Stimulated activated CD8-positive, alpha-beta memory T cell treated with anti-CD3 and anti-CD28 coated beads, Interleukin-12 subunit alpha, Interleukin-12 subunit beta, amount 100 ng/mL, for 24 hours (primary cell): ENCODE measurements around the gene NGFR.
"Not testable (repeated sequence)": the region's sequence is repeated elsewhere in the genome, so short reads cannot be mapped to it uniquely, and the experiment has no call there.

Source experiments
- DNase-seq: peaks from one replicate; pipeline ENCODE4 v3.0.0-alpha.2; 2020; ENCODE audit errors: extremely low read depth

Gene NGFR

GRCh38 chr17:49496183-49496866 lies 1.2 kb downstream of the NGFR start:
- DNase-seq: peak; percentile 58

GRCh38 chr17:49496867-49497147 lies 1.7 kb downstream of the NGFR start:
- no peak for DNase-seq

- no peak for DNase-seq
These were observed 2.3 kb downstream of the NGFR start for GRCh38 chr17:49497148-49498028.

- DNase-seq: no peak
These were observed 3.0 kb downstream of the NGFR start for GRCh38 chr17:49498029-49498615.

GRCh38 chr17:49501496-49501895 lies 6.4 kb downstream of the NGFR start:
- no peak for DNase-seq

GRCh38 chr17:49502254-49502653 lies 7.2 kb downstream of the NGFR start:
- DNase-seq: no peak

- DNase-seq: not testable (repeated sequence)
These were observed 7.6 kb downstream of the NGFR start for GRCh38 chr17:49502680-49503079.

GRCh38 chr17:49504369-49504768 lies 9.3 kb downstream of the NGFR start:
- no peak for DNase-seq

- no peak for DNase-seq
These were observed 10.8 kb downstream of the NGFR start for GRCh38 chr17:49505854-49506253.

- DNase-seq: no peak
These were observed 11.2 kb downstream of the NGFR start for GRCh38 chr17:49506282-49506681.

- no peak for DNase-seq
These were observed 13.2 kb downstream of the NGFR start for GRCh38 chr17:49508061-49508865.

- no peak for DNase-seq
These were observed 13.9 kb downstream of the NGFR start for GRCh38 chr17:49508866-49509587.

GRCh38 chr17:49509588-49509917 lies 14.5 kb downstream of the NGFR start:
- no peak for DNase-seq

GRCh38 chr17:49510059-49510719 lies 15.1 kb downstream of the NGFR start:
- no peak for DNase-seq

- no peak for DNase-seq
These were observed 15.6 kb downstream of the NGFR start for GRCh38 chr17:49510720-49511110.

- no peak for DNase-seq
These were observed 16.7 kb downstream of the NGFR start for GRCh38 chr17:49511810-49512209.

- DNase-seq: no peak
These were observed 17.4 kb downstream of the NGFR start for GRCh38 chr17:49512296-49513043.

- DNase-seq: no peak
These were observed 17.9 kb downstream of the NGFR start for GRCh38 chr17:49513044-49513395.

- DNase-seq: no peak
These were observed 18.5 kb downstream of the NGFR start for GRCh38 chr17:49513641-49514040.

GRCh38 chr17:49514071-49514721 lies 19.1 kb downstream of the NGFR start:
- no peak for DNase-seq
